Retinal pigment epithelial cell (primary cell): Measurements from ENCODE around the gene MTMR12.

Experiments
- DNase-seq: peaks from one replicate; pipeline ENCODE4 v3.0.0-alpha.2; 2010; ENCODE audit warnings: low read depth
- H3K4me3 ChIP-seq: 2 replicates; pipeline ENCODE4 v1.5.1; 2011; ENCODE audit warnings: mild to moderate bottlenecking, low read length, control low read depth, moderate library complexity
- CTCF ChIP-seq: conservative IDR thresholded peaks from 2 replicates; pipeline ENCODE4 v1.5.1; 2011; ENCODE audit warnings: low read depth, low read length, control low read depth, inconsistent platforms

Gene MTMR12, protein sequence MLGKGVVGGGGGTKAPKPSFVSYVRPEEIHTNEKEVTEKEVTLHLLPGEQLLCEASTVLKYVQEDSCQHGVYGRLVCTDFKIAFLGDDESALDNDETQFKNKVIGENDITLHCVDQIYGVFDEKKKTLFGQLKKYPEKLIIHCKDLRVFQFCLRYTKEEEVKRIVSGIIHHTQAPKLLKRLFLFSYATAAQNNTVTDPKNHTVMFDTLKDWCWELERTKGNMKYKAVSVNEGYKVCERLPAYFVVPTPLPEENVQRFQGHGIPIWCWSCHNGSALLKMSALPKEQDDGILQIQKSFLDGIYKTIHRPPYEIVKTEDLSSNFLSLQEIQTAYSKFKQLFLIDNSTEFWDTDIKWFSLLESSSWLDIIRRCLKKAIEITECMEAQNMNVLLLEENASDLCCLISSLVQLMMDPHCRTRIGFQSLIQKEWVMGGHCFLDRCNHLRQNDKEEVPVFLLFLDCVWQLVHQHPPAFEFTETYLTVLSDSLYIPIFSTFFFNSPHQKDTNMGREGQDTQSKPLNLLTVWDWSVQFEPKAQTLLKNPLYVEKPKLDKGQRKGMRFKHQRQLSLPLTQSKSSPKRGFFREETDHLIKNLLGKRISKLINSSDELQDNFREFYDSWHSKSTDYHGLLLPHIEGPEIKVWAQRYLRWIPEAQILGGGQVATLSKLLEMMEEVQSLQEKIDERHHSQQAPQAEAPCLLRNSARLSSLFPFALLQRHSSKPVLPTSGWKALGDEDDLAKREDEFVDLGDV

DNA sequence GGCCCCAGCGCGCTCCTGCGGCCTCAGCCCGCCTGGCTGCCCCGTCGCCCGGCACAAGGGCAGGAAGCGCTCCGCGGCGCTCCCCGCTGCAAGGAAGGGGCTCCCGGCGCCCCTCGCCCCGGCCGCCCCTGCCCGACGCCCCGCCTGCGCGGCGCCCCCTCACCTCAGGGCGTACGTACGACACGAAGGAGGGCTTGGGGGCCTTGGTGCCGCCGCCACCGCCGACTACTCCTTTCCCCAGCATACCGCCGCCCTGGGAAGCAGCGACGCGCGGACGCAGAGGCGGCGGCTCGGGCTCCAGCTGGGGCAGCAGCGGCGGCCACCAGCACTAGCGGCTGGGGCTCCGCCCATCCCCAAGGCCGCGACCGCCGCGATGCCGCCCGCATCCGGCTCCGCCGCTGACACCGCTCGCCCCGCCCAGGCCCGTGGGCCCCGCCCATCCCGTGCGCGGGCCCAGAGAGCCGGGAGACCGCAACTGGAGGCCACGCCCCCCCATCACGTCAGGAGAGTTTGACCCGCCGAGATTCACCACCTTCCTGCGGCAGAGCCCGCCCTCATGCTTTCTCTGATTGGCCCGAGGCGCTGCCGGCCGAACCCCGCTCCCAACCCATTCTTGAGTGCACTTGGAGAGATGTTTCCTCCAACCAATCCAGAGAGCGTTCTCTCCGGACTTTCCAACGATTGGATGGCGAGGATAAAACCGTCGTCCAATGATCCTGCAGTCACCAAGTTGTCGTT lies at the start of gene MTMR12:
TSS of gene MTMR12 (minus strand) at position 345 of the 738 bp plus-strand sequence. CDS start at position 244, 101 bp downstream.
- TF ChIP-seq CTCF, result no peak
- peak within 1 kb of the TSS; percentile 79 for H3K4me3 ChIP-seq
- peak; percentile 98 for DNase-seq

- TF ChIP-seq CTCF, result no peak
- no peak overlapping the region for H3K4me3 ChIP-seq
- DNase-seq, result no peak
Measured at GRCh38 chr5:32362527-32362926, 49.8 kb upstream of the MTMR12 start.

DNA sequence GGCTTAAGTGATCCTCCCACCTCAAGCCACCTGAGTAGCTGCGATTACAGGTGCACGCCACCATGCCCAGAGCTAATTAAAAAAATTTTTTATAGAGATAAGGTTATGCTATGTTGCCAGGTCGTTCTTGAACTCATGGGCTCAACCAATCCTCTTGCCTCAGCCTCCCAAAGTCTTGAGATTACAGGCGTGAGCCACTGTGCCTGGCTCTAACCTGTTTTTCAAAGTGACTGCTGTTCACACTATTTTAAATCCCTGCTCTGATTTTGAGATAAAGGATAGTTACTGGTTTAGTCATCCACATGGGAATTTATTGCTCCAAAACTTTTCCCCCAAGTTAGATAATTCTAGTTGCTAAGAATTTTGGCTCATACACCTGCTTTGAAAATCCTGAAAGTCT lies 48.2 kb upstream of the MTMR12 start:
- peak; percentile 16 for DNase-seq
- TF ChIP-seq CTCF, result no peak
- H3K4me3 ChIP-seq, result no peak overlapping the region

GRCh38 chr5:32358611-32359010 lies 45.9 kb upstream of the MTMR12 start:
- H3K4me3 ChIP-seq, result no peak overlapping the region
- no peak for DNase-seq
- TF ChIP-seq CTCF, result no peak

DNA sequence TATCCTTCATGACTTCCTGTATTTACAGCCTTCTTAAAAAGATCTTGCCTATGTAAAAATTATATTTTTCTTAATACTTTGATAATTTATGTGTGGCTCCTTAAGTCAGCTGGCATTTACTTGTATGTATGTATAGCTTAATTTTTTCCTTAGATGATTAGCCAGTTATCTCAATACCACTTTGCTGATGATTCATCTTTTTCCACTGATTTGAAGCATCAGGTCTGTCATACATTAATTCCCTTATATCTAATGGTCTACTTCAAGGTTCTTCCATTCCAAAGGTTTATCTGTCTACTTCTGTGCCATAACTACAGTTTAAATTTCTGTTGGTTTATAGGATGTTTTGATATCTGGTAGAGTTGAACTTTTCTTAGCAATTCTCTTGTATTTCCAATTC lies 44.9 kb upstream of the MTMR12 start:
- H3K4me3 ChIP-seq, result no peak overlapping the region
- DNase-seq, result no peak
- TF ChIP-seq CTCF, result no peak

- no peak overlapping the region for H3K4me3 ChIP-seq
- no peak for TF ChIP-seq CTCF
- no peak for DNase-seq
Measured at GRCh38 chr5:32355686-32356085, 42.9 kb upstream of the MTMR12 start.
